ENCODE results near the gene SGO2. TPM values are rescaled to one million over a fixed set of nuclear protein-coding genes. Genes with fewer than 3 reads are reported as not detected.

SGO2 gene
- total RNA-seq, 1 experiment from 2014 or later: 25.4 TPM

- no peaks in the 10 kb centered on the region for H4K20me1 ChIP-seq (ENCODE audit: insufficient read depth)
- H3K27me3 ChIP-seq (ENCODE audit: insufficient read depth, low read length): peaks cover 8% of the 10 kb centered on the region
- DNase-seq (ENCODE audit: low read depth, low spot score) (no peak), ATAC-seq (no peak)
- no peaks in the 10 kb centered on the region for H3K79me2 ChIP-seq (ENCODE audit: insufficient read depth, low read length)
- TF ChIP-seq EGR1 (IDR thresholded peaks at IDR 0.05; ENCODE audit: low read depth) (no peak), MAX (IDR thresholded peaks at IDR 0.05) (no peak), POLR2AphosphoS5 (IDR thresholded peaks at IDR 0.05; ENCODE audit: low read depth, low read length) (no peak), ZNF274 (IDR thresholded peaks at IDR 0.05; ENCODE audit: low read depth, low read length) (no peak), REST (IDR thresholded peaks at IDR 0.05; ENCODE audit: low read depth) (no peak), EZH2phosphoT487 (IDR thresholded peaks at IDR 0.05; ENCODE audit: borderline replicate concordance) (no peak), SIN3A (IDR thresholded peaks at IDR 0.05; ENCODE audit: low read depth) (no peak), ELF1 (IDR thresholded peaks at IDR 0.05; ENCODE audit: borderline replicate concordance, low read depth) (no peak), CEBPB (IDR thresholded peaks at IDR 0.05; ENCODE audit: low read depth) (no peak), YY1 (IDR thresholded peaks at IDR 0.05; ENCODE audit: extremely low read depth, insufficient replicate concordance, low read depth, low read length) (no peak), JUND (IDR thresholded peaks at IDR 0.05) (no peak), ZFX (IDR thresholded peaks at IDR 0.05) (no peak), SP1 (IDR thresholded peaks at IDR 0.05; ENCODE audit: low read depth) (no peak), FOSL1 (IDR thresholded peaks at IDR 0.05; ENCODE audit: low read depth) (no peak)
- no peaks in the 10 kb centered on the region for H3K36me3 ChIP-seq (ENCODE audit: control insufficient read depth in 1 of 2, insufficient read depth in 2 of 2, low read length in 2 of 2)
- no peak overlapping the region for H3K27ac ChIP-seq (ENCODE audit: low read depth, low read length)
- H3K4me1 ChIP-seq (ENCODE audit: control insufficient read depth in 1 of 2, insufficient read depth in 2 of 2, low read length in 2 of 2): no peaks in the 10 kb centered on the region; a peak in 1 of 4 replicates
- no peaks in the 10 kb centered on the region for H3K9me2 ChIP-seq (ENCODE audit: insufficient read depth)
- H3K4me2 ChIP-seq (ENCODE audit: low read length): no peak overlapping the region
- H2AFZ ChIP-seq (ENCODE audit: low read depth, low read length, poor library complexity, severe bottlenecking): no peak overlapping the region
- intact Hi-C loops (cut with micrococcal nuclease): no loop called here
- no TSS peak for BruUV-seq (replicated peaks)
- no peaks in the 10 kb centered on the region for H3K9me3 ChIP-seq (ENCODE audit: control insufficient read depth in 1 of 2, insufficient read depth in 1 of 2, low read depth in 1 of 2, low read length in 2 of 2)
- ChIA-PET POLR2A (no interaction called here), CTCF (no interaction called here), RAD21 (ENCODE audit: low non-redundant PET in 1 of 2, low total read pairs in 2 of 2, uncharacterized antibody in 2 of 2, unreplicated experiment in 2 of 2) (no interaction called here)
- no peak overlapping the region for H3K4me3 ChIP-seq (replicated peaks in 1 of 2; ENCODE audit: low read depth in 1 of 2, low read length in 2 of 2)
- no peak overlapping the region for H3K9ac ChIP-seq (ENCODE audit: low read length)
These were observed 69.9 kb downstream of the SGO2 start for GRCh38 chr2:200595913-200596312.
